Gastroesophageal sphincter (tissue), 4 donors: ENCODE measurements around the gene NDUFA7. TPM values are rescaled to one million over a fixed set of nuclear protein-coding genes. Genes with fewer than 3 reads are reported as not detected.

Source experiments
- ATAC-seq: fragments of 150-250 bp; one replicate; pipeline ENCODE4 v1.9.1; 2016; ENCODE audit warnings: mild to moderate bottlenecking, moderate library complexity
- H3K27ac ChIP-seq, 4 donors: fragments of 200-600 bp; sonication (generic) in 3 of 4; 1 replicate in 3 of 4; 2 replicates in 1 of 4; pipeline ENCODE4 v1.5.1; 2016 to 2019
- H3K27me3 ChIP-seq: fragments of 200-600 bp; sonication (generic); one replicate; pipeline ENCODE4 v1.5.1; 2019
- H3K36me3 ChIP-seq, 2 donors: fragments of 200-600 bp; sonication (generic); one replicate each; pipeline ENCODE4 v1.5.1; 2019; ENCODE audit warnings: control low read depth in 1 of 2
- H3K4me1 ChIP-seq, 3 donors: fragments of 200-600 bp; sonication (generic); 1 replicate in 2 of 3; 2 replicates in 1 of 3; pipeline ENCODE4 v1.5.1; 2016 to 2019; ENCODE audit warnings: control low read depth in 2 of 3
- H3K4me3 ChIP-seq, 2 donors: fragments of 200-600 bp; sonication (generic); one replicate each; pipeline ENCODE4 v1.5.1; 2019; ENCODE audit warnings: mild to moderate bottlenecking in 1 of 2, moderate library complexity in 1 of 2
- H3K9me3 ChIP-seq, 3 donors: fragments of 200-600 bp; sonication (generic); one replicate each; pipeline ENCODE4 v1.5.1; 2017 to 2019; ENCODE audit warnings: control low read depth in 2 of 3
- CTCF ChIP-seq, 4 experiments: fragments of 200-600 bp in 2 of 4; fragments of 450-650 bp in 2 of 4; sonication (generic) in 1 of 4; IDR thresholded peaks; one replicate each; pipeline ENCODE4 v1.5.1; 2017 to 2019; ENCODE audit warnings: antibody characterized with exemption in 4 of 4, mild to moderate bottlenecking in 2 of 4, moderate library complexity in 2 of 4
- EP300 ChIP-seq: sonication (generic); formaldehyde crosslinking; IDR thresholded peaks from one replicate; pipeline ENCODE4 v1.6.1; 2017; ENCODE audit warnings: antibody characterized with exemption, mild to moderate bottlenecking
- POLR2A ChIP-seq, 2 donors: fragments of 450-650 bp; IDR thresholded peaks; one replicate each; pipeline ENCODE4 v1.6.1; 2017; ENCODE audit warnings: antibody characterized with exemption in 2 of 2, mild to moderate bottlenecking in 2 of 2, moderate library complexity in 1 of 2
- POLR2AphosphoS5 ChIP-seq: sonication (generic); formaldehyde crosslinking; IDR thresholded peaks from one replicate; pipeline ENCODE4 v1.6.1; 2017; ENCODE audit warnings: antibody characterized with exemption
- WGBS, 2 donors: methylation state at CpG; one replicate each; pipeline ENCODE4 v1.1.5; 2018; ENCODE audit warnings: low coverage in 1 of 2; 5-methylcytosine and 5-hydroxymethylcytosine counted together
- total RNA-seq, 4 donors: library from RNA; depleted of rRNA; stranded (reverse); fragments of >200 nt; gene quantifications; one replicate each; pipeline ENCODE4 v1.1.0, GENCODE V29; 2016

The NDUFA7 gene
- total RNA-seq, 4 donors from 2014 or later = 14.5 to 48.3 (median 32.3) TPM

GRCh38 chr19:8329996-8330395, 8.8 kb upstream of the NDUFA7 start:
- no peak for ATAC-seq
- peaks cover 0 to 5% (median 0%) of the 10 kb centered on the region in 3 donors for H3K9me3 ChIP-seq
- TF ChIP-seq POLR2A (IDR thresholded peaks at IDR 0.05) (no peak), EP300 (no peak), CTCF (IDR thresholded peaks at IDR 0.05) (no peak), POLR2AphosphoS5 (no peak)
- H3K36me3 ChIP-seq = peaks cover 0 to 13% of the 10 kb centered on the region in 2 donors
- H3K27ac ChIP-seq = no peak overlapping the region
- peaks cover 37% of the 10 kb centered on the region for H3K27me3 ChIP-seq
- 89 to 94% methylated on average over 2 to 3 of the region's 3 CpGs for WGBS, 2 donors
- no peak overlapping the region for H3K4me3 ChIP-seq
- H3K4me1 ChIP-seq = peaks cover 0 to 23% (median 13%) of the 10 kb centered on the region in 3 donors

GRCh38 chr19:8325454-8325853, 4.3 kb upstream of the NDUFA7 start:
- Histone ChIP-seq H3K4me1 (peaks cover 0 to 36% (median 19%) of the 10 kb centered on the region in 3 donors), H3K36me3 (peaks cover 0 to 34% of the 10 kb centered on the region in 2 donors), H3K9me3 (peaks cover 0 to 5% (median 0%) of the 10 kb centered on the region in 3 donors), H3K27me3 (no peaks in the 10 kb centered on the region), H3K27ac (no peak overlapping the region), H3K4me3 (no peak overlapping the region)
- 88 to 100% methylated on average over 1 to 3 of the region's 3 CpGs for WGBS, 2 donors
- TF ChIP-seq POLR2AphosphoS5 = no peak
- no peak for TF ChIP-seq CTCF (IDR thresholded peaks at IDR 0.05)
- no peak for TF ChIP-seq POLR2A (IDR thresholded peaks at IDR 0.05)
- TF ChIP-seq EP300 = no peak
- no peak for ATAC-seq

- Histone ChIP-seq H3K36me3 (peaks cover 0 to 34% of the 10 kb centered on the region in 2 donors), H3K4me3 (no peak overlapping the region), H3K27ac (peak overlapping the region in 2 of 4 donors; percentile 16 to 32), H3K4me1 (peaks cover 0 to 46% (median 27%) of the 10 kb centered on the region in 3 donors), H3K27me3 (no peaks in the 10 kb centered on the region), H3K9me3 (peaks cover 0 to 5% (median 0%) of the 10 kb centered on the region in 3 donors)
- ATAC-seq = no peak
- TF ChIP-seq CTCF (IDR thresholded peaks at IDR 0.05) (no peak), POLR2A (IDR thresholded peaks at IDR 0.05) (peak in 1 of 2 donors; percentile 6), POLR2AphosphoS5 (no peak), EP300 (no peak)
- WGBS, 2 donors = 44% methylated on average over 1 of the region's 17 CpGs; no CpG with 5 or more reads in 1 of the 2 donors
Observed at GRCh38 chr19:8324186-8325050, 3.2 kb upstream of the NDUFA7 start.

GRCh38 chr19:8323781-8324185, 2.6 kb upstream of the NDUFA7 start:
- no peak overlapping the region for H3K4me3 ChIP-seq
- H3K36me3 ChIP-seq = peaks cover 0 to 34% of the 10 kb centered on the region in 2 donors
- ATAC-seq = no peak
- no peak overlapping the region for H3K27ac ChIP-seq
- H3K27me3 ChIP-seq = no peaks in the 10 kb centered on the region
- peaks cover 0 to 5% (median 0%) of the 10 kb centered on the region in 3 donors for H3K9me3 ChIP-seq
- TF ChIP-seq CTCF (IDR thresholded peaks at IDR 0.05) = no peak
- TF ChIP-seq POLR2AphosphoS5 = no peak
- TF ChIP-seq EP300 = no peak
- no peak for TF ChIP-seq POLR2A (IDR thresholded peaks at IDR 0.05)
- H3K4me1 ChIP-seq = peaks cover 0 to 50% (median 27%) of the 10 kb centered on the region in 3 donors
- no CpG with 5 or more reads among the region's 1 CpG for WGBS, 2 donors
